ENCODE data around the gene FGF14.
"Not testable (repeated sequence)": the region's sequence is repeated elsewhere in the genome, so short reads cannot be mapped to it uniquely, and the experiment has no call there.

Gene FGF14

DNA sequence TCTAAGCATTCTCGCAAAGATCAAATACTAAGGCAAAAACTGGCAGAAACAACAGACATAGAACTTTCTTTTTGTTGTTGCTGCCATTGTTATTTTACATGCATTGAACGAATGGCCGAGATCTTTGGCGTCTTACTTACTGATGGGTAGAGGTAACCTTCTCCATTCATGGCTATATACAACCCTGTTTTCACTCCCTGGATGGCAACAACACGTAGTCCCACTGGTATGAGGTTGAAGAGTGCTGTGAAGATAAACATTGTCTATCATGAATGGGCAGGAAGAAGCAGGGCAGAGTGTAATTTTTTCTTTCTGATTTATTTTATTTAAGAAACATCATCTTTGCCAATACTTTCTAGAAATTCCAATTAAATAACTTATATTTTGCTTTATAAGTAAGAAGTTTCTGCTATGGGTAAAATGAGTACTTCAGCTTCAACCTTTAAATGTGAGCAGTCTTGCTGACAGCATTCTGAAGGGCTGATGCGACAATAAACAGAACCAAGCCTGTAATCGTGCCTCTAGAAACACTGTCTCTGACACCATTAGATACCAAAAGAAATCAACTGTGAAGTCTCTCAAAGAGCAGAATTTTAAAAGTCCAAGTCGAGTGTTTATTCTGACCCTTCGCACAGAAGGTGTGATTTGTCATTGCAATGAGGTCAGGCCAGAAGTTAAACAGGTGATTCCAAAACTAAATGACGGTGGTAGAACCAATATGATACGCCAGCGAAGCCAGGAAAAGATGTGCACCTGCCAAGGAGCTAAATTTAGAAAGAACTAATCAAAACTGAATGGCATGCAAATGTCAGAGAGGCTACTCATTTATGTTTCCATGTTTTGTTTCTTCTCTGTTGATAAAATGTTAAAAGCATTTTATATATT, 533.0 kb downstream of the FGF14 start:
- no peak for DNase-seq (ENCODE audit: low read depth)

- DNase-seq (ENCODE audit: low read depth), result no peak
Observed at GRCh38 chr13:101866889-101867581, 534.8 kb downstream of the FGF14 start.

DNA sequence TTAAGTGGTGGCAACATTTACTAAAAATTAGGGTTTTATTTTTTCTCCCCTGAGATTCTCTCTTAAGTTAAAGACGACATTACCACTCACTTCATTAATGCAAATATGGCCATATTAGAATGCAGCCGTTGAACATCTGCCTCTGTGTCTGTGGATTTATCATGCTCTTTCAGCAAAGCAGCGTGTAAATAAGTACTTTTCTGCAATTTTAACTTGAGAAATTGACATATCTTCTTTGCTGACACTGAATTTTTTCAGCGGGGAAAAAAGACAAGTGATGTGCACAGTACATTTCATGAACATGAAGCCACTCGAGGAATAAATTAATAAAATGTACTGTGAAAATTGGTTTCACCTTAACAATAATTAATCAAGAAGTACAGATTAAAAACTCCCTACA, 543.0 kb downstream of the FGF14 start:
- no peak for DNase-seq (ENCODE audit: low read depth)

DNA sequence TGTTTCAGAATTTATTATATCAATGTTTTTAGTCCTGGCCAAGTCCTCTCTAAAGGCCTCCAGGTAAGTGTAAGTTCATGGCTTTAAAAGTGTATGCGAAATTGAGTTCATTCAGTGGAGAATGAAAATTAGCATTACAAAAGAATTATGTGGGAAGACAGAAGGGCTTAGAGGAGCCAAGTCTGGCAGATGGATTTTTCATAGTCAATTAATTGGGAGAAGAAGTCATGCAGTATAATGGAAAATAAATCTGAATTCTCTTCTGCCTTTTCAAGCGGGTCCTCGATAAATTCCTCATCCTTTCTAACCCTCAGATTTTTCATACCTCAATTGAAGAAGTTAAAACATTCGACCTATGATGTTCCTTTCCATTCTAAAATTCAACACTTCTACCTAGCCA, 555.1 kb downstream of the FGF14 start:
- DNase-seq (ENCODE audit: low read depth), result no peak

DNA sequence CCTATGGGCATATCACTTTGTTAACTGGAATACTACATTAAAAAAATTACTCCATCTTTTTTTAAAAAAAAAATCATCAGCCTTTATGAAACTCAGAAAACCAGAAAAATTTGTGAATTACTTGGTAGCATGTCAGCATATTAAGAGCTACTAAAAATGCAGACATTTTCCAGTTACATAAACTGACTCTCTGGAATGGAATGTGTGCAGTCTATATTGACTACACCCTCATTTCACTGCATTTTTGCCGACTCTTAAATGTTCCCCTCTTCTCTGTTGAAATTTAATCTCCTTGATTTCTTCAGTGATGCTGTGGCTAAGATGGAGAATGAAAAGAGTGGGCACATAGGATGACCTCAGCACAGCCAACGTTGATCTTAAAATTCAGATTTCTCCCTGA, 555.6 kb downstream of the FGF14 start:
- peak; percentile 12 for DNase-seq (ENCODE audit: low read depth)

- DNase-seq (ENCODE audit: low read depth), result peak; percentile 22
Observed at GRCh38 chr13:101845245-101846020, 556.4 kb downstream of the FGF14 start.

GRCh38 chr13:101841698-101842097, 560.1 kb downstream of the FGF14 start:
- no peak for DNase-seq (ENCODE audit: low read depth)

DNA sequence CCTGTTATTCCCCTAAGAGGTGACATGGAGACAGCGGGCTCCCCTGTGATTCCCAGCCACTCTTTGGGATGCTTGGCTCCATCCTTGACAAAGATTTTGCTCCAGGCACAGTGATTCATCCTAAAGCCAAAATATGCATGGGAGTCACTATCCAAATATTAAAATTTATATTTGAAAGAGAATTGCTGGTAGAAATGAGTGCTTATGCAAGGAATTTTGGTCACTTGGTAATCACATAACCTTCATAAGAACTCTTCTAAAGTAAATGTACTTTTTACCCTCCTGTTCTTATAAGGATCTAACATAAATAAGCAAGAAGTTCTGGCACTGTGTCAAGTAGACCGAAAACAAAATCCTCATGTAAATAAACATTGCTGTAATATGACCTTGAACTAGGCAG, 563.5 kb downstream of the FGF14 start:
- peak; percentile 4 for DNase-seq (ENCODE audit: low read depth)

DNA sequence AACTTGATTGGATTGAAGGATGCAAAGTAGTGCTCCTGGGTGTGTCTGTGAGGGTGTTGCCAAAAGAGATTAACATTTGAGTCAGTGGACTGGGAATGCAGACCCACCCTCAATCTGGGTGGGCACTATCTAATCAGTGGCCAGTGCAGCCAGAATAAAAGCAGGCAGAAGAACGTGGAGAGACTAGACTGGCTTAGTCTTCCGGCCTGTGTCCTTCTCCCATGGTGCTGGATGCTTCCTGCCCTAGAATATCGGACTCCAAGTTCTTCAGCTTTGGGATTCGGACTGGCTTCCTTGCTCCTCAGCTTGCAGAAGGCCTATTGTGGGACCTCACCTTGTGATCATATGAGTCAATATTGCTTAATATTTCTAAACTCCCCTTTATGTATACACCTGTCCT, 564.1 kb downstream of the FGF14 start:
- DNase-seq (ENCODE audit: low read depth), result not testable (repeated sequence)

- no peak for DNase-seq (ENCODE audit: low read depth)
Observed at GRCh38 chr13:101837288-101837687, 564.6 kb downstream of the FGF14 start.

- DNase-seq (ENCODE audit: low read depth), result no peak
Observed at GRCh38 chr13:101835920-101836319, 565.9 kb downstream of the FGF14 start.

DNA sequence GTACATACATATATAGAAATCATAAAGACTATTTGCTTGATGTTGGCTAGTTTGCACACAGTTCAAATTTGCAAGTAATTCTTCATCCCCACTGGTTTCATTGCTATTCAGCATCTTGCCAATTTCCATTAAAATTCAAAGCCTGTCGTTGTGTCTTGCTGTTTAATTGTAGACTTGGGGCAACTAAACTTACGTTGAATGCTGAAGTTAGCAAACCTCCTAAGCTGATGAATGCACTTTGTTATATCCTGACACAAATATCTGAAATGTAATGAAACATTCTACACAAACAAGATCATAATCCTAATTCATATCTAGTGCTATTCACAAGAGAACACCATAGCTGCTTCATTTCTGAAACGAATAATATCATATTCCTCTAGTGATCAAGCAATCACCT, 568.2 kb downstream of the FGF14 start:
- DNase-seq (ENCODE audit: low read depth), result no peak

GRCh38 chr13:101830035-101830434, 571.8 kb downstream of the FGF14 start:
- DNase-seq (ENCODE audit: low read depth), result no peak

GRCh38 chr13:101829484-101829883, 572.4 kb downstream of the FGF14 start:
- no peak for DNase-seq (ENCODE audit: low read depth)

DNA sequence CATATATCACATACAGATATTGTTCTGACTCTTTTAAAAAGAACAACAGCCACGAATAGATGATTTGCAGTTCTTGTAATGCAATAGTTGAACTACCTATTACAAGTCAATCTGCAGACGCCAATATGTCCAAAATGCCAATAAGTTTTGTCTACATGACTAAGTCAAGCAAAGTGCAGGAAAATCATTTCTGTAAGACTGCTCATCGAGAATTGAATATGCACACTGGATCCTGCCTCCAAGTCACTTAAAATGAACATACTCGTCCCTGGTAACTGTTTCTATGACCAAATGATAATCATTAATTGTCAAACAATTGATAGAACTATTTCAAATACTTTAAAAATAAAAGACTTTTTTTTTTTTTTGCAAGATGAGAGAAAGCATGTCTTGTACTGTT, 573.7 kb downstream of the FGF14 start:
- DNase-seq (ENCODE audit: low read depth), result no peak

GRCh38 chr13:101817898-101818297, 584.0 kb downstream of the FGF14 start:
- DNase-seq (ENCODE audit: low read depth), result no peak

GRCh38 chr13:101811881-101812280, 590.0 kb downstream of the FGF14 start:
- DNase-seq (ENCODE audit: low read depth), result no peak

GRCh38 chr13:101811284-101811839, 590.5 kb downstream of the FGF14 start:
- DNase-seq (ENCODE audit: low read depth), result no peak

DNA sequence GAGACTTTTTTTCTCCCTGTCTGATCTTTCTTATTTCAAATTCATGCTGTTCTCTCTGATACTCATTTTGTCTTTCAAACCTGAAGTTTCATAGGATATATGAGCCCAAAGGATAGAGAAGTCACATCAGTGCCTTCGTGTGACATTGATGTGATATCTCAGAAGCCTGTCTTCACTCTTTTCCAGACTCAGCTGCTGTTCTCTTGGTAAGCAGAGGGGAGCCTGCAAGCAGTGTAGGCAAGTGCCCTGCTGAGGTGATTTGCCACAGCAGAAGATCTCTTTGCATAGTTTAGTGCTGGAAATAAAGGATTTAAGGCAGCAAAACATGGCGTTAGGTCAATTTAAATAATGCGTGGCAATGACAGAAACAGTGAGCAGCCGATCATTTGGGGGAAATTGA, 602.7 kb downstream of the FGF14 start:
- DNase-seq (ENCODE audit: low read depth), result no peak

DNA sequence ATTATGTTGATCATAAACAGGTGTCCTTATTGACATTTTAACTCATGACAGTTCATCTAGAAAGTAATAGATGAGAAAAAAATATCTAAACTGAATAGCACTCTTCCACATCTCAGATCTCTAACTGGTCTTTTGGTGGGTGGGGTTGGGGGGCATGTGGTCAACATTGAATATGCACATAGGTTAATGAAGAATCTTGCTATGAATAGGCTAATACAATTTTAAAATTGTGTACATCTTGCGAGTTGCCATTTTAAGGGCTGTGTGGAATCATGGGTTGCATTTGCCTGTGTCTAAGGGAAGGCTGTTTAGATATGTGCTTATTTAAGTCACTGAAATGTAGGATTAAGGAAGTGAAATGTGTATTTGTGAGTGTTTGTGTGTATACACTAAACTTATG, 603.4 kb downstream of the FGF14 start:
- DNase-seq (ENCODE audit: low read depth), result no peak

DNA sequence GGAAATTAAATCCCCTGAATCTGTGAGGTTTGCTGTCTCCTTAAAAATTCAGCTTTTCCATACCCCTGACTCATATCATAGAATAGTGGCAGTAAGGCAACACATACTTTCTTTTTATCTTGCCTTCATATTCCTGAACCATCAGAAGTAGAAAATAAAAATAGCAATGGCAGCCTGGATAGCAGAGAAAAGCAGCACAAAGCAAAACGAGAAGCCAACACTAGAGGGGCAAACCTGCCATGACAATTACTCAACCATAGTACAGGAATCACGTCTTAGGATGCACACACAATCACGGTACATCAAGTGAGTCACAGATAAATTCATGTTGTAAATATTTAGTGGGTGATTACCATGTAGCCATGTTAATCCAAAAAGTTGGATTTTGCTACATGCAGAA, 606.4 kb downstream of the FGF14 start:
- DNase-seq (ENCODE audit: low read depth), result no peak

GRCh38 chr13:101795025-101795424, 606.8 kb downstream of the FGF14 start:
- no peak for DNase-seq (ENCODE audit: low read depth)
